SKM-1 treated with dmso at 0.1 percent for 144 hours (cell line): Measurements from ENCODE around the gene FBRSL1.
"Not testable (repeated sequence)": the region's sequence is repeated elsewhere in the genome, so short reads cannot be mapped to it uniquely, and the experiment has no call there.

ENCODE experiments used
- DNase-seq: peaks from one replicate; lab custom pipeline; 2025; ENCODE audit not compliant: unreplicated experiment; lab: John Stamatoyannopoulos, UW

Gene FBRSL1

DNA sequence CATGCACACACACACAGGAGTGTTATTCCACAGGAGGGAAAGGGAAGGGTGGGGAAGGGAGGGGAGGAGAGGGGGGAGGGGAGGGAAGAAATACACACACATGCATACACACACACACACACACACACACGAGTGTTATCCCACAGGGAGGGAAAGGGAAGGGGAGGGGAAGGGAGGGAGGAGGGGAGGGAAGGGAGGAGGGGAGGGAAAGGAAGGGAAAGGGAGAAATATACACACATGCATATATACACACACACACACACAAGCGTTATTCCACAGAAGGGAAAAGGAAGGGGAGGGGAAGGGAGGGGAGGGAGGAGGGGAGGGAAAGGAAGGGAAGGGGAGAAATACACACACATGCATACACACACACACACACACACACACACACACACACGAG lies 19.6 kb upstream of the FBRSL1 start:
- DNase-seq: no peak

DNA sequence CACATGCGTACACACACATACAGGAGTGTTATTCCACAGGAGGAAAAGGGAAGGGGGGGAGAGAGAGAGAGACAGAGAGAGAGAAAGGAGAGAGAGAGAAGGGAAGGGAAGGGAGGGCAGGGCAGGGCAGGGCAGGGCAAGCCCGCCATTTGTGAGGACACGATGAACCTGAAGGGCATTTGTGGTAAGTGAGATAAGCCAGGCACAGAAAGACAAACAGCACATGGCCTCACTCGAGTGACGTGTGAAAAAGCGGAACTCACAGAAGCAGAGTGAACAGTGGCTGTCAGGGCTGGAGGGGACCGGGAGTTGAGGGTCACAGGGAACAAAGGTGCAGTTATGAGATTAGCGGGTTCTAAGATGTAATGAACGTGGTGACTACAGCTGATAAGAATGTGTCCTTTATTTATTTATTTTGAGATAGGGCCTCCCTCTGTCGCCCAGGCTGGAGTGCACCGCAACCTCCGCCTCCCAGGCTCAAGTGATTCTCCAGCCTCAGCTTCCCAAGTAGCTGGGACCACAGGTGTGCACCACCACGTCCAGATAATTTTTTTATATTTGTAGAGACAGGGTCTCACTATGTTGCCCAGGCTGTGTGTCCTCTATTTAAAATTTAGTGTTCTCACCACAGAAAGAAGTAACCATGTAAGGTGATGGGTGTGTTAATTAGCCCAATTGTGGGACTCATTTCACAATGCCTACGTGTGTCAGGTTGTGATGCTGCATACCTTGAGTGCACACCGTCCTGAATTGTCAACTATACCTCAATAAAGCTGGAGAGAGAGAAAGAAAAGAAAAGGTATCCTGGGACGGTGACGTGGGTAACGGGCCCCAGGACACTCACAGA lies 18.7 kb upstream of the FBRSL1 start:
- DNase-seq: peak; percentile 17

DNA sequence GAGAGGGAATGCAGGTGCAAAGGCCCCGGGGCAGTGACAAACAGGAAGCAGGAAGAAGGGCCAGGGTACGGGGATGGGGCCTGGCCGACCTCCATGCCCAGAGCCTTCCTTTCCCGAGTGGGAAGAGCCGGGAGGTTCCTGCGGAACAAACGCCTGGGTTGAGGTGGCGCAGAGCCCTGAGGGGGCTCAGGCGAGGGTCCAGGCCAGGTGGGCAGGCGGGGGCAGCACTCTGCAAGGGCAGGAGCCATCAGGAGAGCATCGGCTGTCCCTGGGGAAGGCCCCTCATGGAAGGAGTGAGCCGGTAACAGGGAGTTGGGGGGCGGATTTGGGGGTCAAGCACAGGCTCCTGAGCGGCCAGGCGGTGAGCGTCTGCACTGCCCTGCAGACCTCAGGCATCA lies 18.1 kb upstream of the FBRSL1 start:
- no peak for DNase-seq

DNA sequence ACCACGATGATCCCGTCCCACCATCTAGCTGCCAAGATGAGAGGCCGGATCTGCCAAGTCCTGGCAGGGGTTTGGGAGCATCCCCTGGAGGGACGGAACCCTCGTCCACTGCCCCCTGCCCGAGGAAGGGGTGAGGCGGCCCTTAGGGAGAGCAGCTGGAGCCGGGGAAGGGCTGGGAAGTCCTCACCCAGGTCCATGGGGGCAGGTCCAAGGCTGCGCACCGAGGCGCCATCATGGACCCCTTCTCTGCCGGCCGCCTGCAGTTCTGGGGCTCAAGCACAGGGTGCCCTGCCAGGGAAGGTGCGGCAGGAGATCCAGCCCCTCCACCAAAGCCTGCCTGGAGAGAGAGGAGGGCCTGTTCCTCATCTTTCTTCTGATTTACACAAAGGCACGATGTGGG lies 17.6 kb upstream of the FBRSL1 start:
- no peak for DNase-seq

DNA sequence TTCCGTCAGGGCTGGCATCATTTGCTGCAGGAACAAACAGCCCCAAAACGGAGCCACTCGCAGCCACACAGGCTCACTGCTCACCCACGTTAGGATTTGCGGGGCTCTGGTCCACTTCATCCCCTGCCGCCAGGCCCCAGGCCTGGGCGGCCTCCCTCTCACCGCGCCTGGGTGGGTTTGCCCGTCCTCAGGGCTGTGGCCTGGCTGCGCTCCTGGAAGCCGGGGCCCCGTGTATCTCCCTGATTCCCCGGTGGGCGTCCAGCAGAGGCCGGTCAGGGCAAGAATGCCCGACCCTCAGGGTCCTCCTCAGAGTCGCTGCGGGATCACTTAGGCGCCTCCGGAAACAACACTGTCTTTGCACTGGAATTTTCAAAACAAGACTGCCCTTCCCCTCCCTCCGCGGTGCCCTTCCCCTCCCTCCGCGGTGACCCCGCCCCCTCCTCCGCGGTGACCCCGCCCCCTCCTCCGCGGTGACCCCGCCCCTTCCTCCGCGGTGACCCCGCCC lies 15.7 kb upstream of the FBRSL1 start:
- no peak for DNase-seq

DNA sequence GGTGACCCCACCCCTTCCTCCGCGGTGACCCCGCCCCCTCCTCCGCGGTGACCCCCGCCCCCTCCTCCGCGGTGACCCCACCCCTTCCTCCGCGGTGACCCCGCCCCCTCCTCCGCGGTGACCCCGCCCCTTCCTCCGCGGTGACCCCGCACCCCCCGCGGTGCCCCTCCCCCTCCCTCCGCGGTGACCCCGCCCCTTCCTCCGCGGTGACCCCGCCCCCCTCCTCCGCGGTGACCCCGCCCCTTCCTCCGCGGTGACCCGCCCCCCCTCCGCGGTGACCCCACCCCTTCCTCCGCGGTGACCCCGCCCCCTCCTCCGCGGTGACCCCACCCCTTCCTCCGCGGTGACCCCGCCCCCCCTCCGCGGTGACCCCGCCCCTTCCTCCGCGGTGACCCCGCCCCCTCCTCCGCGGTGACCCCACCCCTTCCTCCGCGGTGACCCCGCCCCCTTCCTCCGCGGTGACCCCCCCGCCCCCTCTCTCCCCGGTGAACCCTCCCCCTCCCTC lies 15.1 kb upstream of the FBRSL1 start:
- not testable (repeated sequence) for DNase-seq

DNA sequence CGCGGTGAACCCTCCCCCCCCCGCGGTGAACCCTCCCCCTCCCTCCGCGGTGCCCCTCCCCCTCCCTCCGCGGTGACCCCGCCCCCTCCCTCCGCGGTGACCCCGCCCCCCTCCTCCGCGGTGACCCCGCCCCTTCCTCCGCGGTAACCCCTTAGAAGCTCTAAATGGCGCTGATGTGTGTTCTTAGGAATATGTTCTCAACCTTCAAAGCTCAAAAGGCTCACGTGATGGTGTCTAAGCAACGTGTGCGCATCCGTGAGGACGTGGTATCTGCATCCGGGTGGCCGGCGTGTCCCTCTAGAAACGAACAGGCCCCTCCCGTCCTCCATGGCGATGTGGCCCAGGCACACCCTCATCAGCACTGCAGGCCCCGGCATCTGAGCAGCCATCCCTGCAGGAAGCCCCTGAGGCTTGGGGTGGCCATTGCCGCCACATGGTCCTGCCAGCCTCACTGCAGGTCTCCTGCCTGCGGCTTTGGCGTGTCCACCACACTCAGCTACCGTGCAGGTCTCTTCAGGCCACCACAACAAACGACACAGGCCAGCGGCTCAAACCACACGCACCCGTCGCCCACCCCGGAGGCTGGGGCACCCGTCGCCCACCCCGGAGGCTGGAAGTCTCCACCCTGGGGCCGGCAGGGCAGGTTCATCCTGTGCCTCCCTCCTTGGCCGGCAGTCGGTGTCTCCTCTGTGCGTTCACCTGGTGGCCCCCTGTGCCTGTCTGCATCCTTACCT lies 14.5 kb upstream of the FBRSL1 start:
- peak; percentile 12 for DNase-seq

DNA sequence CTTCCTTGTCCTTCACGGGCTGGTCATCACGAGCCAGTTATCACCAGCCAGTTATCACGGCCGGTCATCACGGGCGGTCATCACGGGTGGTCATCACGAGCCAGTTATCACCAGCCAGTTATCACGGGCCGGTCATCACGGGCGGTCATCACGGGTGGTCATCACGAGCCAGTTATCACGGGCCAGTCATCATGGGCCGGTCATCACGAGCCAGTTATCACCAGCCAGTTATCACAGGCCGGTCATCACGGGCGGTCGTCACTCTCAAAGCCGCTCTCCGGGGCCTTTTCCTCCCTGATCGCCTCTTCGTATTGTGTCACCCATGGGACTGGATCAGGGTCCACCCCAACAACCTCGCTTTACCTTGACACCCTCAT lies 13.9 kb upstream of the FBRSL1 start:
- no peak for DNase-seq

DNA sequence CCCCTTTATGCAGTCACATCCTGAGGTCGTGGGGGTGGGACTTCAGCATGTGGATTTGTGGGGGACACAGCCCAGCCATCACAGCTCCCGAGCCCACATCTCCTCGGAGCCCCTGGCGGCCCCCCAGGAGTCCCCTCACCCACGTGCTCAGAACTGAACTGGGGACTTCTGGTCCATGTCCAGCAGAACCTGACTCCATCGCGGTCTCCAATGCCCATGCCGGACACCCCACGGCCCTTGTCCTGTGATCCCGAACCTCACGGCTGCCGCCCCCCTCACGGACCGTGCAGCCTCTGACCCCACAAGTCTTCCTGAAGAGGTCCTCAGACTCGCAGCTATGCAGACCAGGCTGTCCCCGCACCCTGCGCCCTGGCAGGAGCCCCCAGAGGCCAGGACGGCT lies 13.5 kb upstream of the FBRSL1 start:
- no peak for DNase-seq

DNA sequence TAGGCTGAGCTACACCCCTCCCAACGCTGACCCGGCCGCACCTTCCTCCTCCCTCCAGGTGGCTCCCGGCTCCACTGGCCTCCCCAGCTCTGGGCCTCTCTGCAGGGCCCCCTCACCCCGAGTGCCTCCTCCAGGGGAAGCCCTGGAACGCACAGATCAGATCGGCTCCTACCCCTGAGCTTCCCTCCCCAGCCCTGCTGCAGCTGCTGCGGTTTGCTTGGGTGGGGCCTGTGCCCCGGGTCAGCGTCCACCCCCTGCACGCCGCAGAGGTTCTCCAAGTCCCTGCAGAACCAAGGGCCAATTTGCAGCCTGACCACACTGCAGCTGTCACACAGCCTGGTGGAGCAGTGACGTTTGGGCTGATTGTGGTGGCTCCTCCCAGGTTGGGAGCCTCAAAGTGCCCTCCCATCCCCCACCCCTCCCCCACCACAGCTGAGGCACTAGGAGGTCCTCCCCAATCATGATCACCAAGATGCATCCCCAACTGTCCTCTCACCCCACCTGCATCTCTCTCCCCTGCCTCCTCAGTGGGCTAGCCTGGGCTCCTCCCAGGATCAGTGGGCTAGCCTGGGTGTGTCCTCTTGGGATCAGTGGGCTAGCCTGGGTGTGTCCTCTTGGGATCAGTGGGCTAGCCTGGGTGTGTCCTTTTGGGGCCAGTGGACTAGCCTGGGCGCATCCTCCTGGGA lies 12.8 kb upstream of the FBRSL1 start:
- DNase-seq: no peak

DNA sequence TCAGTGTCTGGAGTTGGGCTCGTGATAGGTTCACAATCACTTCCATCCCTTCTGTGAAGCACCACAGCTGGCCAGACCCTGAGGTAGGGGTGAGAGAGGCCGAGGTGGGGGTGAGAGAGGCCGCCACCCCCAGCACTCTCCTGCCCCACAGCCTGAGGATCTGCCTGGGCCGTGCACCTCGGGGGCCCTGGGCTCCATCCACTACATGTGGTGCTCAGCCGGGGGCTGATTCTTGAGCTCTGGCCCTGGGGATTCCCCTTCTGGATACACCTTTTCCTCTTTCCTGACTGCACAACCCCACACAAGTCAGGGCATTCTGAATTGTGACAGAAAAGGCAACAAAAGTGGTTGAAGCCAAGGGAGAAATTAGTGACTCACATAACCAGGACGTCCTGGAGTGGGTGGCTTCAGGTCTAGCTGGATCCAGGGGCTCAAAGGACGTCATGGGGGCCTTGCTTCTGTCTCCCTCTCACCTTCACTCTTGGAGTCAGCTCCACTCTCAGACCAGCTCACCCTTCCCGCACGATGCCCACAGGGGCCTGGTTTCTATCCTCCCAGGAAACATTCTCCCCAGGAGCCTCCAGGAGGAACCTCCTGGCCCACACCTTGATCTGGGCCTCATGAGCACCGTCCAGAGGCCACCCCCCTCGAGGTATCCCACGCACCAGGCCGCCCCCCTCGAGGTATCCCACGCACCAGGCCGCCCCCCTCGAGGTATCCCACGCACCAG lies 12.1 kb upstream of the FBRSL1 start:
- no peak for DNase-seq

DNA sequence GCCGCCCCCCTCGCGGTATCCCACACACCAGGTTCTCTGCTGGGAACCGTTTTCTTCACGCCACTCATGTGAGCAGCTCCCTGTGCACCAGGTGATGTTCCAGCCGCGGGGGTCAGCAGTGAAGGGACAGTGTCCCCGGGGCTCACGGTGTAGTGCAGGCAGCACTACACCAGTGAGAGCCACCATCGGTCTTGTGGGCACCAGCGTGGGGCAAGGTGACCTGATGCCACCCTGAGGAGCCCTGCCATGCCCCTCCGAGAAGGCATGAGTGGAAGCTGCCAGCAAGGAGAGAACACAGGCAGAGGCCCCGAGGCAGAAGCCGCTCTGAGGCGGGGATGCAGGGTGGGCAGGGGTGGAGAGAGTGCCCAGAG lies 11.5 kb upstream of the FBRSL1 start:
- no peak for DNase-seq

DNA sequence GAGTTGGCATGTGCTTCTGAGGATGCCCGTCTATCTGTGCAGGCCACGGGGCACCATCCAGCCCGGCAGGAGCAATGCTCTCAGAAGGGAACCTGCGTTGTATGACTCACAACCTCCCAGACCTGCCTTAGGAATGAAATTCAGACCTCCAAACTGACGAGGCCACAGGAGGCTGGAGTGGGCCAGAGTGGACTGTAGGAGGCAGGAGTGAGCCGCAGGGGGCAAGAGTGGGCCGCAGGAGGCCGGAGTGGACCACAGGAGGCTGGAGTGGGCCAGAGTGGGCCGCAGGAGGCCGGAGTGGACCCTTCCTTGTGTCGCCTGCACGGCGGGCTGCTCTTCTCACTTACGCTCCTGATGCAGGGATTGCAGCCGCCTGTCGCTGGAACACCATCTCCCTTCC lies 11.1 kb upstream of the FBRSL1 start:
- DNase-seq: no peak

DNA sequence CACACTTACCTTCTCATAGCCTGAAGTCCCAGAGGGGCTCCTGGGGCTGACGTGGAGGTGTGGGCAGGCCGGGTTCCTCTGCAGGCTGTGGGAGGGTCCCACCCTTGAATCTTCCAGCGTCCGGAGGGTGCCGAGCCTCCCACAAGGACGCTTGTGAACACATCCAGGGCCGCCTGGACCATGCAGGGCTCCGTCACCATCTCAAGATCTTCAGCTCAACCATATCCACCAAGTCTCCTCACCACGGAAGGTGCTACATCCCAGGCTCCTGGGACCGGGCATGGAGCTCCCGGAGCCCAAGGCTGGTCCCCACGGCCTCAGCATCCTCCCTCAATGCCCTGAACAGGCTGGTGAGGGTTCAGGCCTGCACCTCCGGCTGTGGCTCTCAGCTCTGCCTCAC lies 10.7 kb upstream of the FBRSL1 start:
- DNase-seq: no peak

DNA sequence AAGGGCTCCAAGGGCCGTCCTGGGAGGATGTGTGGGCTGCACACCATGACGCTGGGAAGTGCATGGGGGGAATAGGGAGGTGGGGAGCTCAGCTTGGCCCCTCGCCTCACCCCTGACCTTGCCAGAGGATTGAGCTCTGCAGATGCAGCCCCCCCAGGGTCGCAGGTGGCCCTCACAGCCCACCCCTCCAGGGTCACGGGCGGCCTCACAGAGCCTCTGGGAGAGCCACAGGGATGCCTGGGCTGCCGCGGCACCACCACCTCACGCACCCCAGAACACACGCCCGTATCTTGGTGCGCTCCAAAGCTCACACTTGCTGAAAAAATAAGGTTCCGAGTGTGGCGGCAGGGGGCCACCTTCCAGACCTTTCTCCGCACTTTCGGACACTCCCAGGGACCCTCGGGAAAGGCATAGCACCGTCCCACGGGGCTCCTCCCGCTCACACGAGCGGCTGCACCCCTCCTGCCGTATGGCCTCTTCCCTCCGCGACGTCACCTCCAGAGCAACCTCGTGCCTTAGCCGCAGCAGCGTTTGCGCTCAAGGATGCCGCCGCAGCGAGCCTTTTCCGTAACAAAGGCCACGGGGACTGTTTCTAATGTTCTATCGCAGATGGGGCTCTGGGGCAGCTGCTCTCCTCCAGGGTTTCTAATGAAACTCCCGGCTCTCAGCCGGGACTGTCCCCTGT lies 9.9 kb upstream of the FBRSL1 start:
- no peak for DNase-seq

DNA sequence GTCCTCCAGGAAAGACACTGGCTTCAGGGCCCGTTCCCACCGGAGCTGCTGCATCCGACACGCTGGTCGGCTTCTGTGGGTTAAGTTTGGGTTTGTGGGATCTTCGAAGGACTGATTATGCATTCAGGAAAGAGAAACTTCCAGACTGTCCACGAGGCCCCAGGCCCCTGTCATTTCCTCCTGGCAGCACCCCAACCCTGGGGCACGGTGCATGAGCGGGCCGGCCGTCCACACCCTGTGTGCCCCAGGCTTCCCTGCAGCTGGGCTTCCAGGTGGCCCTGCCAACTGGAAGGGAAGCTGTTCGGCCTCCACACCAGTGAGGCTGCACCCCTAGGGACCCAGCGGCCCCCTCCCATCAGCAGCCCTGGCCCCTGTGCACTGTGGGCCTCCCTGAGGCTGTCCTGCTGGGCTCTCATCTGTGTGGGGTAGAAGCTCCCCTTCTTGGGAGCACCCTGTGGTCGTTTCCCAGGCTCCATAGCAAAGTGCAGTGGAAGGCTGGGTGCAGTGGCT lies 9.3 kb upstream of the FBRSL1 start:
- DNase-seq: no peak

DNA sequence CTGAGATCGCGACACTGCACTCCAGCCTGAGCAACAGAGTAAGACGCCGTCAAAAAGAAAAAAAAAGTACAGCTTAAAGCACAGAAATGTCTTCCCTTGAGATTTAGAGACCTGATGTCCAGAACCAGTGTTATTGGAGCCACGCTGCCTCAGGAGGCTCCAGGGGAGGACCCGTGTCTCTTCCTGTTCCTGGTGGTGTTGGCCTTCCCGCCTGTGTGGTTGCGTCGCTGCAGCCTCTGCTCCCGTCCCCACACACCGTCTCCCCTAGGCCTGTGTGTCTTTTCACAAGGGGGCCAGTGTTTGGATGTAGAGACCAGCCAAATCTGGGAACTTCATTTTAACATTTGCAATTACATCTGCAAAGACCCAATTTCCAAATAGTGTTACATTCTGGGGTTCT lies 8.6 kb upstream of the FBRSL1 start:
- DNase-seq: no peak

DNA sequence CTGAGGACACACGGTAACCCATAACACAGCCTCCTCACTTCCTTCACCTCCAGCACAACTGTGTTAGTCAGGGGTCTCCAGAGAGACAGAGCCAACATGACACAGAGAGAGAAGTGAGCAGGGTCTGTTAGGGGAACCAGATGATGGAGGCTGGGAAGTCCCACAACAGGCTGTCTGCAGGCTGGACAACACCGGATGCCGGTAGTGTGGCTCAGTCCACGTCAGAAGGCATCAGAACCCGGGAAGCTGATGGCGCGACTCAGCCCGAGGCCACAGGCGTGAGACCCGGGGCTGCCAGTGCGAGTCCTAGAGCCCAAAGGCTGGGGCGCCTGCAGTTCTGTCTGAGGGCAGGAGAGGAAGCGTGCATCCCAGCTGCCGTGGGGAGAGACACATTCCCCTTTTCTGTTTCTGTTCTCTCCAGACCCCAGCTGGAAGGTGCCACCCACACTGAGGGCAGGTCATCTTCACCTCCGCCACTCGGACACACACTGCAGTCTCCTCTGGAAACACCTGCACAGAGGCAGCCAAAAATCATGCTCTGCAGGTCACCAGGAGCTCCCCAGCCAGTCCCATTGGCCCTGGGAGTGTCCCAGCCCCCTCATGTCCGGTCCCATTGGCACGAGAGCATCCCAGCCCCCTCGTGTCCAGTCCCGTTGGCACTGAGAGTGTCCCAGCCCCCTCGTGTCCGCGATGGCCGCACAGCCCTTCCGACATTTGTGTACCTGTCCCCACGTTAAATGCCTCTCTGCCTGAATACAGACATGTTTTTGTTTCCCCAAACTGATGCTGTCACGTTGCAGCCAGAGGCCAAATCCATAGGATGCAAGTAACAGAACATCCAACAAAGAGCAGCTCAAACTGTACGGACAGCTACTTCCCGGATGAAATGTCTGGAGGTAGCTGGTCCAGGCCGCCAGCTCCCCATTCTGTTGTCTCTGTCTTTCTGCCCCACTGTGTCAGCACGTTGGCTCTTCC lies 7.9 kb upstream of the FBRSL1 start:
- no peak for DNase-seq

DNA sequence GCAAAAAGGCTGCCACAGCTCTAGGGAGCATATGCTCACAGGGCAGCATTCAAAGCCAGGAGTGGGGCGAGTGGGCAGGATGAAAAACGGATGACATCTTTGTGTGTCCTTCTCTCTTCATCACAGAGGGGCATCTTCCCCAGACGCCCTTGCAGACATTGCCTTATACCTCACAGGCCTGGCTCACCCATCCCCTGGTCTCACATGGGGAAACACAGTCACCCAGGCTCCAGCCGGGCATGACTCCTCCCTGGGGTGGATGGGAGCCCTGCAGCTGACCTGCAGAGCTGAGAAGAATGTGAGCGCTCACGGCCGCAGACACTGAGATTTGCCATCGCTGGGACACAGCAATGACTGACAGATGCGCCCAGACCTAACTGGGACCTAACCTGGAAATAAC lies 7.2 kb upstream of the FBRSL1 start:
- DNase-seq: no peak
